Kidney (tissue), 14 donors: ENCODE results near the gene NKTR. TPM values are rescaled to one million over a fixed set of nuclear protein-coding genes. Genes with fewer than 3 reads are reported as not detected.

Experiments used
- DNase-seq, 5 donors: peaks; one replicate each; pipeline ENCODE4 v3.0.0-alpha.2; 2013 to 2020
- FAIRE-seq: peaks from 2 replicates; lab custom pipeline; 2012; peaks lifted over from hg19 to GRCh38; lab: Jason Lieb, UNC
- H3K27ac ChIP-seq, 2 donors: one replicate each; pipeline ENCODE4 v1.7.0; 2013; ENCODE audit warnings: low read depth in 2 of 2, low read length in 2 of 2, inconsistent platforms in 1 of 2
- H3K27me3 ChIP-seq: one replicate; pipeline ENCODE4 v1.7.1; 2013; ENCODE audit warnings: low read length, inconsistent platforms; ENCODE audit not compliant: control insufficient read depth, insufficient read depth
- H3K36me3 ChIP-seq, 3 donors: one replicate each; pipeline versions ENCODE4 v1.7.0 to v1.7.1; 2013; ENCODE audit warnings: low read length in 3 of 3, control low read depth in 1 of 3, inconsistent platforms in 1 of 3; ENCODE audit not compliant: insufficient read depth in 3 of 3, control insufficient read depth in 2 of 3
- H3K4me1 ChIP-seq, 3 donors: one replicate each; pipeline versions ENCODE4 v1.7.0 to v1.7.1; 2013; ENCODE audit warnings: low read length in 3 of 3, inconsistent platforms in 1 of 3, low read depth in 1 of 3; ENCODE audit not compliant: control insufficient read depth in 2 of 3, insufficient read depth in 2 of 3
- H3K4me3 ChIP-seq, 3 donors: one replicate each; pipeline versions ENCODE4 v1.7.0 to v1.8.1; 2013; ENCODE audit warnings: low read length in 3 of 3, control low read depth in 1 of 3, inconsistent platforms in 1 of 3
- H3K9ac ChIP-seq, 3 donors: one replicate each; pipeline versions ENCODE4 v1.7.0 to v1.7.1; 2013; ENCODE audit warnings: low read length in 3 of 3, control low read depth in 1 of 3, inconsistent platforms in 1 of 3
- H3K9me3 ChIP-seq, 3 donors: one replicate each; pipeline versions ENCODE4 v1.7.0 to v1.7.1; 2013; ENCODE audit warnings: low read length in 3 of 3, control low read depth in 1 of 3, inconsistent platforms in 1 of 3; ENCODE audit not compliant: control insufficient read depth in 2 of 3, insufficient read depth in 1 of 3
- intact Hi-C: fragments of 100-400 bp; cut with DNase I; formaldehyde crosslinking; loops from one replicate; pipeline ENCODE4 v1.11.1; 2022
- polyA plus RNA-seq: library from polyadenylated mRNA; stranded (reverse); fragments of 350-450 nt; fragmentation: Illumina TruSeq; extraction: RNeasy Lipid Tissue Mini Kit (QIAGEN cat#74804); gene quantifications from one replicate; pipeline ENCODE4 v1.2.3, GENCODE V29; 2014; ENCODE audit warnings: low read depth, low replicate concordance; ENCODE audit not compliant: insufficient read depth
- total RNA-seq: library from RNA; stranded (reverse); fragmentation: NEBNext Ultra II Directional; extraction: Animal tissue kit (Norgen Biotek cat#: 25700); gene quantifications from one replicate; pipeline ENCODE4 v1.2.1, GENCODE V29; 2021
- TF ChIP-seq, protein P1 (sequence below): IDR thresholded peaks from 3 replicates; pipeline ENCODE4 v1.5.1; 2012; ENCODE audit warnings: mild to moderate bottlenecking, moderate library complexity, borderline replicate concordance; ENCODE audit not compliant: insufficient read depth; ENCODE audit errors: extremely low read depth
- donor health status: control.
- donor health status: control.
- donor health status: control.
- donor health status: control.
- donor health status: control.
- donor health status: DM: yes; HTN: yes; CAD: no.
- donor health status: Normal renal cell carcinoma (clear cell type).

NKTR gene
- total and polyA plus RNA-seq, 2 donors from 2014 or later = 9.2 to 81.1 TPM

DNA sequence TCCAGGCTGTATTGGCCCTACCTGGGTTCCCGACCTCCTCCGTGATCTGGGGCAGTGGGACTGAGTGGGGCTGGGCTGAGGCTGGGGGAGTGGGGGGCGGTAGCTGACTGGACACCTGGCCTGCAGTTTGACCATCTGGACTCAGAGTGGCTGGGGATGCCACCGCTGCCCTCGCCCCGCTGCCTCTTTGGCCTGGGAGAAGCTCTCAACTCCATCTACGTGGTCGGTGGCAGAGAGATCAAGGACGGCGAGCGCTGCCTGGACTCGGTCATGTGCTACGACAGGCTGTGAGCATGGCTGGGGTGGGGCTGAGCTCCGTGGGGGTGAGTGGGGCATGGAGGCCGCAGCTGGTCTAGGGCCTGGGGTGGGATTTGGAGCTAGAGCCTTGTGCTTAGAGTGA lies 87.5 kb downstream of the NKTR start:
- no peak for FAIRE-seq
- Histone ChIP-seq H3K4me3 (no peak overlapping the region), H3K27ac (no peak overlapping the region), H3K36me3 (no peaks in the 10 kb centered on the region), H3K9me3 (no peaks in the 10 kb centered on the region), H3K9ac (no peak overlapping the region), H3K4me1 (peaks cover 0 to 4% (median 0%) of the 10 kb centered on the region in 3 donors), H3K27me3 (peaks cover 8% of the 10 kb centered on the region)
- peak in 1 of 5 donors; percentile 57 for DNase-seq
- intact Hi-C loops = no loop called here
- TF ChIP-seq, protein P1, sequence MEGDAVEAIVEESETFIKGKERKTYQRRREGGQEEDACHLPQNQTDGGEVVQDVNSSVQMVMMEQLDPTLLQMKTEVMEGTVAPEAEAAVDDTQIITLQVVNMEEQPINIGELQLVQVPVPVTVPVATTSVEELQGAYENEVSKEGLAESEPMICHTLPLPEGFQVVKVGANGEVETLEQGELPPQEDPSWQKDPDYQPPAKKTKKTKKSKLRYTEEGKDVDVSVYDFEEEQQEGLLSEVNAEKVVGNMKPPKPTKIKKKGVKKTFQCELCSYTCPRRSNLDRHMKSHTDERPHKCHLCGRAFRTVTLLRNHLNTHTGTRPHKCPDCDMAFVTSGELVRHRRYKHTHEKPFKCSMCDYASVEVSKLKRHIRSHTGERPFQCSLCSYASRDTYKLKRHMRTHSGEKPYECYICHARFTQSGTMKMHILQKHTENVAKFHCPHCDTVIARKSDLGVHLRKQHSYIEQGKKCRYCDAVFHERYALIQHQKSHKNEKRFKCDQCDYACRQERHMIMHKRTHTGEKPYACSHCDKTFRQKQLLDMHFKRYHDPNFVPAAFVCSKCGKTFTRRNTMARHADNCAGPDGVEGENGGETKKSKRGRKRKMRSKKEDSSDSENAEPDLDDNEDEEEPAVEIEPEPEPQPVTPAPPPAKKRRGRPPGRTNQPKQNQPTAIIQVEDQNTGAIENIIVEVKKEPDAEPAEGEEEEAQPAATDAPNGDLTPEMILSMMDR = no peak

DNA sequence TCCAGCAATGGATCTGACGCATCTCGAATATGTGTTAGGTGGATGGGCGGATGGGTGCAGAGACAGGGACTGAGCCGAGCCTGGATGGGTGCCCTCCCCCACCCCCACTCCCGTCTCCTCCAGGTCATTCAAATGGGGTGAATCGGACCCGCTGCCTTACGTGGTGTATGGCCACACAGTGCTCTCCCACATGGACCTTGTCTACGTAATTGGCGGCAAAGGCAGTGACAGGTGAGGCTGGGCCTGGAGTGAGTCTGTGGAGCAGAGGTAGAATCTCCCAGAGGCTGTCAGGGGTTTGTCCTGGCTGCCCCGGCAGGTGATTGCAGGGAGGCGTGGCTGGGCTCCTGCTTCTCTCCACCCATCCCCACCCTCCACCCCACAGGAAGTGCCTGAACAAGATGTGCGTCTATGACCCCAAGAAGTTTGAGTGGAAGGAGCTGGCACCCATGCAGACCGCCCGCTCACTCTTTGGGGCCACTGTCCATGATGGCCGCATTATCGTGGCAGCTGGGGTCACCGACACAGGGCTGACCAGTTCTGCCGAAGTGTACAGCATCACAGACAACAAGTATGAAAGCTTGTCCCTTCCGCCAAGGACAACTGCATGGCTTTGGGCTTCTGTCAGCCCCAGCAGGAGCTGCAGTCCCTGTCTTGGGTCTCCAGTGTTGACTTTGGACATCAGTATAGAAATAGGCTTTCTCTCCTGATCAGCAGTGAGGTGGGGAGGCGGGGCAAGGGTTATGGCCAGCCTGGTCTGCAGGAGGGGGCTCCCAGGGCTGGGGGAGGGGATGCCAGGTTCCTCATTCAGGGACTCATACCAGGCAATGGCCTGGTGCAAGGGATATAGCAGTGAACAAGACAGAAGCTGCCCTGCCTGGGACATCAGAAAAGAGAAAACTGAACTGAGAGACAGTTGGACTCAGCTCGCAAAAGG lies 88.3 kb downstream of the NKTR start:
- TF ChIP-seq, protein P1 = no peak
- Histone ChIP-seq H3K4me1 (peaks cover 0 to 4% (median 0%) of the 10 kb centered on the region in 3 donors), H3K9me3 (no peaks in the 10 kb centered on the region), H3K27ac (no peak overlapping the region), H3K9ac (no peak overlapping the region), H3K27me3 (peaks cover 8% of the 10 kb centered on the region), H3K4me3 (no peak overlapping the region), H3K36me3 (no peaks in the 10 kb centered on the region)
- intact Hi-C loops = no loop called here
- FAIRE-seq (no peak), DNase-seq (peak in 2 of 5 donors; percentile 24 to 43)

DNA sequence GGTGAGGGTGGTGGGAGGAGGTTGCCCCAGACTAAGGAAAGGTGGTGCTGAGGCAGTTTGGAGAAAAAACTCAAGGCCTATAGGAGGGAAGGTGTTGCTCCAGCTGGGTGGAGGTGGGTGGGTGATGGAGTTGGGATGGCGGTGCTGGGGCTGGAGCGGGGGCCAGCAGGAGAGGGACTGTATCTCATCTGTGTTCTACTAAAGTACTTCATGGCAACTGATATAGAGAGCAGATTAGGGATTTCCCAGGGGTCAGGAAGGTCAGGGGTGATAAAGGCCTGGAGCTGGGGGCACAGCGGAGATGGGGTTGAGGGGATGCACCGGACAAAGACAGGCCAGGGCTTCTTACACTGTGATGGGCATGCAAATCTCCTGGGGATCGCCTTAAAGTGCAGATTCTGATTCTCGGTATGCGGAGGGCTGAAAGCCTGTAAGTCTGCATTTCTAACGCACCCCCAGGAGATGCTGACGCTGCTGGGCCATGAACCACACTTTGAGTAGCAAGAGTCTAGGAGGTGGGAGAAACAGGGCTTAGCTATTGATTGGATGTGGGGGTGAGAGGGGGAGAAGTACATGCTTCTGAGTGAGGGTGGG lies 89.0 kb downstream of the NKTR start:
- H3K9ac ChIP-seq = no peak overlapping the region
- DNase-seq (peak in 1 of 5 donors; percentile 18), FAIRE-seq (no peak)
- TF ChIP-seq, protein P1 = no peak
- H3K27ac ChIP-seq = no peak overlapping the region
- H3K36me3 ChIP-seq = no peaks in the 10 kb centered on the region
- no peaks in the 10 kb centered on the region for H3K9me3 ChIP-seq
- peaks cover 0 to 4% (median 0%) of the 10 kb centered on the region in 3 donors for H3K4me1 ChIP-seq
- peaks cover 8% of the 10 kb centered on the region for H3K27me3 ChIP-seq
- intact Hi-C loops = no loop called here
- no peak overlapping the region for H3K4me3 ChIP-seq
